ENCODE measurements around the gene INCENP.

GRCh38 chr11:62125316-62125715 lies 1.5 kb downstream of the INCENP start:
- TF ChIP-seq CTCF (IDR thresholded peaks at IDR 0.05) (no peak), EZH2 (IDR thresholded peaks at IDR 0.05; ENCODE audit: borderline replicate concordance, insufficient read depth, low read depth, low read length, poor library complexity, severe bottlenecking) (no peak)

Data from B cell (primary cell).